ENCODE data around the gene TPPP.
A peak's percentile ranks its signal among the peaks of the same experiment; 100 is the strongest.

TPPP gene

DNA sequence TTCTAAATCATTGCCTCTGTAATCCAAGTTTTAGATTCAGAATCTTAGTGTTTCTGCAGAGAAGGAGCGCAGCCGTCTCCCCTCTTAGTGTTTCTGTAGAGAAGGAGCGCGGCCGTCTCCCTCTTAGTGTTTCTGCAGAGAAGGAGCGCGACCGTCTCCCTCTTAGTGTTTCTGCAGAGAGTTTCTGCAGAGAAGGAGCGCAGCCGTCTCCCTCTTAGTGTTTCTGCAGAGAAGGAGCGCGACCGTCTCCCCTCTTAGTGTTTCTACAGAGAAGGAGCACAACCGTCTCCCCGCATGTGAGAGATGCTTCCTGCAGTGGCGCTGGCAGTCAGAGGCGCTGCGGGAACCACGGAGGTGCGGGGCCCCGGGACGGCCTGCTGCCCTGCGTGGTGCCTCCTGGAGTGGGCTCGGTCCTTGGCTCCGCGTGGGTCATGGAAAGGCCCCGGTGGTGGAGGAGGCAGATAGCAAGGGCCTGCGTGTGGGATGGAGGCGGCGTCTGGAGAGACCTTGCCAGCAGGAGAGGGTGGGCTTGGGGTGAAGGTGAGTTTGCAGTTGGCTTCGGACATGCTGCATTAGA, 70.1 kb downstream of the TPPP start:
- DNase-seq, result no peak

DNA sequence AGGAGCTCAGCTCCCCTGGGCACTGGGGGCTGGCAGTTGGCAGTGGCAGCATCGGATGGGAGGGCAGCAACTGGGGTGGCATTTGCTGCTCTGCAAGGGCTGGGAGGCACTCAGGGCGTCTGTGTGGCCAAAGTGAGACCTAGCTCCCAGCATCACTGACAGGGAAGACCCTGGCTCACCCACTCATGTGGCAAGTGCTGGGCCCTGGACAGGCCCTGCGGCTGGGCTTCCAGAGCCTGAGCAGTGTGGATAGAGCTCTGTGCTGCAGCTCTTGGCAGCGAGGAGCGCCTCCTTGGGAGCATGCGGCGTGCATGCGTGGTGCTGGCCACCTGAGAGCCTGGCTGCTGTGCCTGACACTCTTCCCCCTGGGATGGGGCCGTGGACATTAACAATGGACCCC, 70.8 kb downstream of the TPPP start:
- no peak for DNase-seq

DNA sequence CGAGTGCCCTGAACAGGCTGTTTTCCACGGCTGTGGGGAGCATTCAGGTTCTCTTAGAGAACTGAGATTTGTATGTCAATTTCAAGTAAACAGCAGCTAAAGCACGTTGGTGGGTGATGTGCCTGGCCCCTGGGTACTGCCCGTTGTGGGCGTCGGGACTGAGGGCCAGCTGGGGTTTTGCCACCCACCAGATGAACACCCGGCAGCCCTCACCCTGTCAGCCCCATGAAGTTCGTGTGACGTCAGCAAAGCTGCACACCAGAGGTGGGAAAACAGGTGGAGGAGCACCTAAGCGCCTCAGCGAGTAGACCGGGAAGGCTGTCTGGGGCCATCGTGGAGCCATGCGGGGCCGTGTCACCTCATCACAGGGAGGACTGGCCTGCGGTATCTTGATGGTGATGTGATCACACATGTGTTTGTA, 71.8 kb downstream of the TPPP start:
- no peak for DNase-seq

DNA sequence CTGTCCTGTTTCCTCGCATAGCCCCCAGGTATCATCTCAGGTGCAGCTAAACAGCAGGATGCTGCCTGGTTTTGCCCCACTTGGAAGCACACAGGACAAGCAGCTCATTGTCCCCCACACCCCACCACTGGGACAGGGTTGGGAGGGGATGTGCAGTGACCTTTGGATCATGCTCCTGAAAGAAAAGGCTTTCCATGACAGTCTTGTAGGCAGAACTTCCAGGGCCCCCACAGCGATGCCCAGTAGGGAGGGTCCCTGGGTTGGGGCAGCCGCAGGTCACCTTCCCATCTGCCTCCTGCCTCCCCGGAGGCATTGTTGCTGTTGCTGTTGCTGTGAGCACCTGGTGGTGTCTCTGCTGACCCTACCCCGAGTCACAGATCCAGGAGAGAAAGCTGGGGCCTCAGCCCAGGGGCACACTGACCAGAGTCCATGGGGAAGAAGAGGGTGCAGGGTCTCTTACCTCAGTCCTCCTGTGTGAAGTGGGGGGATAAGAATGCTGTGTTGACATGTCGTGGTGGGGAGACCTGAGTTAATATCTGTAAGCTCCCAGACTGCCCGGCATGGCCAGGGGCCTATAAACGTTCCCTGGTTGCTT, 72.5 kb downstream of the TPPP start:
- no peak for DNase-seq

DNA sequence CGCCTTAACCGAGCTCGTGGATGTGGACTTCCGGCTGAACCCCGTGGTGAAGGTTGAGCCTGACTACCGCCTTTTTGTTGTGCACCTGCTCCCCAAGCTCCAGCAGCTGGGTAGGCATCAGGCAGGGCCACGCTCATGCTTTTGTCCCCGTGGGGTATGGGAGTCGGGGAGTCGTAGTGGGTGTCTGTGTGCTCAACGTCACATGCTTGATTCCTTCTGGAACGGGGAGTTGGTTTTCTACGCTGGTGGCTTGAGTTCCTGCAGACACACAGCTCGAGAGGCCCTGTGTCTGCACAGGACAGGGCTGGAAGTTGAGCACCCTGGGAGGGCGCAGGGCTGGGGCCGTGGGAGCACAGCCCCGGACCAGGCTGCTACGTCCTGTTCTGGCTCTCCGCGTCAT, 73.0 kb downstream of the TPPP start:
- no peak for DNase-seq

DNA sequence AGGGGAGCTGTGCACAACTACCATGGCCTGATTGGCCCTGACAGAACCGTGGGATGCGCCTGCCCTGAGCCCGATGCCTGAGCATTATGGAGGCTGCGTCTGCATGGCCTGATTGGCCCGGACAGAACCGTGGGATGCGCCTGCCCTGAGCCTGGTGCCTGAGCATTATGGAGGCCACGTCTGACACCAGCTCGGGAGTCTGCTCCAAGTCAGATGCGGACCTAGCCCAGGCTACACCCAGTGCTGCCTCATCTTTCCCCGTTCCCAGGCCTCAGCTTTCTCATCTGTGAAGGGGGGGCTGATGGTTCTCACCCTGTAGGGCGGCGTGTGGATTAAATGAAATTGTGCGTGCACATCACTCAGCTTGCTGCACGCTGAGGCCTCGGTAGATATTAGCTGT, 73.7 kb downstream of the TPPP start:
- DNase-seq, result no peak

DNA sequence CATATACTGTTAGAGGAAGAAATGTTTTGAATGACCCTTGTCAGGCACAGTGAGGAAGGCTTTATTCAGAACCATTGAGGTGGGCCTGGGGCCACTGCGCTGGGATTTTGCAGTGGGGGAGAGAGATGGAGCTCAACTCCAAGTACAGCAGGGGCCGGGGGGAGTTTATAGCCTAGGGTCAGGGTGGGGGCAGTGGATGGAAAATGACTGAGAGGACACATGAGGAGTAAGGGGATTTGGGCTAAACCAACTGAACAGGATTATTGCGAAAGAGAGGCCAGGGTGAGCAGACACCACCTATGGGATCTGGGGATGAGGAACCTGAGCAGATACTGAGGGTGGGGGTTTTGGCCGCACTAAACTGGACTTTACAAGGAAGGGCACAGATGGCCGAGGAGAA, 74.7 kb downstream of the TPPP start:
- no peak for DNase-seq

DNA sequence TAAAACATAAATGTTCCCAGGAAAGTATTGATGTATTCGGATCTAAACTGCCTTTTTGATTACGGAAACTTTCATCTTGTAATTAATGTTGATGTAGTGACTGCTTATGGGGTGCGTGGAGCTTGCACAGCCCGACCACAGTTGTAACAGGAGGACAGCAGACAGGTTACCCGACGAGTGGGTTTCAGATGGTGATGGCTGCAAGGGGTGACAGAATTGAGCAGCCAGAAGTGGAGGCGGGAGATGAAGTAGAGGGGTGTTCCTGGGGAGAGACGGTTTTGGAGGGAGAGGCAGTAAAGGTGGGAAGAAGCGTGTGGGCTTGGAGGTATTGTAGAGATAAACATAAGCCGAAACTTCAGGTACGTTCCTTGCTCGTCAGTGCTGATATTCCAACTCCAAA, 75.3 kb downstream of the TPPP start:
- no peak for DNase-seq

DNA sequence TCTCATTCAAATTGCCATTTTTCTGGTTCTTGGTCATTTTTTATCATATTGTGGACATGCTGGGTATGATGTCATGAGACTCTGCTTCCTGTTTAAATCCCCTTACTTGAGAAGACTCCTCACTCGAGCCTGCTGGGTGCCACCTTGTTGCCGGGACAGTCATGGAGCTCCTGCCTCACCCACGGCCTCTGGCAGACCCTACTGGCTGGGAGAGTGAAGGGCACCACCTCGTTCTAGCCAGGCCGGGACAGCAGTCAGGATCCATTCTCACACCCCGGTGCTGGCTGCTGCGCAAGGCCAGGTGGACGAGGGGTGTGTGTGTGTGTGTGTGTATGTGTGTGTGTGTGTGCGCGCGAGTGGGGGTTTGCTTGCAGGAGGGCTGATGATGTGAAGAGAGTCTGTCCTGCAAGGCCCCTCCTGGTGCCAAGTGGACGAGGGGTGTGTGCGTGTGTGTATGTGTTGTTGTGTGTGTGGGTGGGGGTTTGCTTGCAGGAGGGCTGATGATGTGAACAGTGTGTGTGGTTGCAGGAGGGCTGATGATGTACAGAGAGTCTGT, 76.6 kb downstream of the TPPP start:
- DNase-seq, result no peak

DNA sequence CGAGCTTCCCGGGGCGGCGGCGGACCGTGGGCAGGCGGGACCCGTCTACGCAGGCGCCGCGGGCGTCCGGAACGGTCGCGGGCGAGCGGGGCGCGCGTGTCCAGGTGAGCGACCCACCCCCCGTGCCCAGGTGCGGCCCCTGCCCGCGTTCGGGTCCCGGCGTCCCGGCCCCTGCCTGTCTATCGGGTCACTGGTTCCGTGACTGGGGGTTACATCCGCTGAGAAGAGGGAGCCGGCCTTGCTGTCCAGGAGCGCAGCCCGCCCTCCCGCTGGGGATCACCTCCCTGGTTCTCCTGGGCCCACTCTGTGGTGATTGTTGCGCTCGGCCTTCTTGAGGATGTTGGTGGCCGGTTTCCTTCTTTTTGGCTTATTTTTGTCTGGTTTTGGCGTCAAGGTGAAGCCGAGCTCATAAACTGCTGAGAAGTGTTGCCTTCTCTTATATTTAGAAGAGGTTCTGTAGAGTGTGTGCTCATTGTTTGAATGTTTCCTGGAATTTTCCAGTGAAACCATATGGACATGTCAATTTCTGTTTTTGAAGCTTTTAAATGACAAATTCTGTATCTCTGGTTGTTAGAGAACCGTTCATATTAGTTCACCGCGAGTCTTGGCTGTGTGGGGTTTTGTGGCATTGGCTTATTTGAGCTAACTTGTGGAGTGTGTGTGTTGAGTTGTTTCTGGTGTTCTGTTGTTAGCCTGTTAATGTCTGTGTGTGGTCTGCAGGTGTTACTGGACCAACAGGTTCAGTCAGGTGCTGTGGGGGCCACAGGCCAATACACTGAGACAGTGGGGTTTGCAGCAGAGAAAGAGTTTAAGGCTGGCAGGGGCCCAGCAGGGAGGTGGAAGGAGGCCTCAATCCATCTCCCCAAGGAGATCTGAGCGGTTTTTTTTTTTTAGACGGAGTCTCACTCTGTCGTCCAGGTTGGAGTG, 80.4 kb downstream of the TPPP start:
- DNase-seq, result no peak

DNA sequence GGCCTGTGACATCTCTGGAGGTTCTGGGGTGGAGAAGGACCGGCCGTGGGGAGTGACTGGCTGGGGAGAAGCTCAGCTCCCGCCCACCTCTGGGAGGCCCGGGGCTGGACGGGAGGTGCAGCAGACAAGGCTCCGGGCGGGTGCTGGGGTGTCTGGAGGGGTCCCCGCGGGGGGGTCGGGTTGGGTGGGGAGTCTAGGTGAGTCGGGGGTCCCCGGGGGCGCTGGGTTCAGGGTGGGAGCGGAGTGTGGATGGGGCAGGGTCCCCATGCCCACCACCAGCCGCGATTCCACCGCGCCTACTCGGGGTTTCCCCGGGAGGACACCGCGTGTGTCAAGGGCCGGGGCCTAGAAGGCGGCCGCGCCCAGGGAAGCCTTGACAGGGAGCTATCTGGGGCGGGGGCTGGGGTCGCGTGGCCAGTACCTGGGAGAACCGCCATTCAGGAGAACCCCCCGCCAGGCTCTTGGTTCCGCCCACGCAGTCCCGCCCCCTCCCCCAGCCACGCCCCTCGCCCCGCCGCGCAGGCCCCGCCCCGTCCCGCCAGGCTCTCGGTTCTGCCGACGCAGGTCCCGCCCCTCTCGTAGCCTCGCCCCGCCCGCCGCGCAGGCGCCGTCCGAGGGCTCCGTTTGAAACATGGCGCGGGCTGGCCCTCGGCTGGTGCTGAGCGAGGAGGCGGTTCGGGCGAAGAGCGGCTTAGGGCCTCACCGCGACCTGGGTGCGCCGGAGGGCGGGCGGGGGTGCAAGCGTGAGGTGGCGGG, 81.2 kb downstream of the TPPP start, which contains the start of gene CEP72:
CEP72 (plus strand) TSS at position 610 of the 756 bp plus-strand sequence; CDS start at position 632, 22 bp downstream.
- peak; percentile 94 for DNase-seq

DNA sequence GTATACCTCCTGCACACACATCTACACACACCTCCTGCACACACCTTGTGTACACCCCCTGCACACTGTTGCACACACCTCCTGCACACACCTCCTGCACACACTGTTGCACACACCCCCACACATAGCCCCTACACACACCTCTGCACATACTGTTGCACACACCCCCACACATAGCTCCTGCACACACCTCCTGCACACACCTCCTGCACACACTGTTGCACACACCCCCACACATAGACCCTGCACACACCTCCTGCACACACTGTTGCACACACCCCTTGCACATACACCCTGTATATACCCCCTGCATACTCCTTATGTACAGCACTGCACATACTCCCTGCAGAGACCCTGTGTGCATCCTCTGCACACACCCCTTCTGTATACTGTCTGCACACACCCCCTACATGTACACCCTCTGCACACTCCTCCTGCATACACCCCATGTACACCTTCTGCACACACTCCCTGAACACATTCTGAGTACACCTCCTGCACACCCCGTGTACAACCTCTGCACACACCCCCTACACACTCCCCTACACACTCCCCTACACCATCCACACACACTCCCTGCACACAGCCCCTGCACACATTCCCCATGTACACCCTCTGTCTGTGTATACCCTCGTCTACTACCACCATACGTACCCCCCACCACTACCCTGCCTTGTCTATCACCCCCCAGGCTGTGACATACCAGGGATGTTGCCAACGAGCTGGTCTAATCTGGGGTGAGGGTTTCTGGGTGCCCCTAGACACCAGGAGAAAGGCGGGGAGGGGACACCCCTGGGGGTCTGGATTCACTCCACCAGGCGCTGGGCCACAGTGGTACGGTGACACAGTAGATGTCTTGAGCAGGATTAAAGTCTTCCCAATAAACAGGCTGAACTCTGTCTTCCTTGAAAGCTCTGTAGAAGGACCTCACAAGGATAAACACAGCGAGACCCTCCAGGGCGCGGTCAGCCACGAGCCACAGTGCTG, 82.1 kb downstream of the TPPP start:
- DNase-seq, result no peak

DNA sequence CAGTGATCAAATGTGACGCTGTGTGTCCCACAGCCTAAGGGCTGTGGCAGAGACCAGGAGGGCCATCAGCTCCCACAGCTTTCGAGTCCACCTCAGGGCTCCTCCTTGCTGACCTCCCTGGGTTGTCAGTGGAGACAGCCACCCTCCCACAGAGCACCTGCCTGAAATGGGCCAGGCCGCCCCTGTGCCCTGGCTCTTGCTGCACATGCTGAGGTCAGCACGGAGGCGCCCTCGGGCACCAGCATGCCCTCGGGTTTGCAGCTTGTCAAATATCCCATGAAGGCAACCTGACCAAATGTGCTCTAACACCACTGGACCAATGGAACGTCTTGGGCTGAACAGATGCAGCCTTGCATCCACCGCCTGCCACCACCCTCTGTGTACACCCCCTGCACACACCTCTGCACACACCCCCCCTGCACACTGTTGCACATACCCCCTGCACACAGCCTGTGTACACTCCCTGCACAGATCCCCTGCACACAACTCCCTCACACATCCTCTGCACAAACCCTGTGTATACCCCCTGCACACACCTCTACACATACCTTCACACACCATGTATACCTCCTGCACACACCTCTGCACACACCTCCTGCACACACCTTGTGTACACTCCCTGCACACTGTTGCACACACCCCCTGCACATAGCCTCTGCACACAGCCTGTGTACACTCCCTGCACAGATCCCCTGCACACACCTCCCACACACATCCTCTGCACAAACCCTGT, 83.0 kb downstream of the TPPP start:
- no peak for DNase-seq

All from CD4-positive, alpha-beta T cell treated with Interleukin-17A for 1 hour (primary cell).